HG03342 (cell line): ENCODE data around the gene USP17L29.
"Not testable (repeated sequence)": the region's sequence is repeated elsewhere in the genome, so short reads cannot be mapped to it uniquely, and the experiment has no call there.

Source experiments
- ATAC-seq: cut with Tn5 transposase; IDR thresholded peaks from one replicate; pipeline ENCODE4 v1.9.1; 2021; ENCODE audit warnings: mild to moderate bottlenecking, moderate library complexity; ENCODE audit not compliant: unreplicated experiment

The USP17L29 gene

GRCh38 chr4:9353338-9353737 is at the start of gene USP17L29:
Gene USP17L29, plus strand, starts transcription at chr4:9353638. Its CDS starts 0 bp downstream, at chr4:9353638.
- not testable (repeated sequence) for ATAC-seq

DNA sequence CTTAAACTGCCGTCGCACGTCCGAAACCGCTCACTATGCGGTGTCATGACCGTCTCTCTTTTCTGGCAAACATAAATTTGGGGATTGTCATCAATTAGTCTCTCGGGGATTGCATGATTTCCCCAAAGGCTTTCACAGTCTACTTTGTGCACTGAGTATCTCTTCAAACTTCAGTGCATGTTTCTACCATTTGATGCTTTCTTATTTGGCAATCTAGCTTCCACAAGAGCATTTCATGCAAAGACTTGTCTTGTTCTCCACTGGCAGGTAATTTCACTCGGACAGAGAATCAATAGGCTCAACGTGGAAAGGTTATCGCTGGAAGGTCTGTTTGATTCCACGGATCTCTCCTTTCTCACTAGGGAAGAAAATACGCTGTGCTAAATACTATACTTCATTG is 29.2 kb upstream of the USP17L29 start:
- ATAC-seq, result not testable (repeated sequence)

DNA sequence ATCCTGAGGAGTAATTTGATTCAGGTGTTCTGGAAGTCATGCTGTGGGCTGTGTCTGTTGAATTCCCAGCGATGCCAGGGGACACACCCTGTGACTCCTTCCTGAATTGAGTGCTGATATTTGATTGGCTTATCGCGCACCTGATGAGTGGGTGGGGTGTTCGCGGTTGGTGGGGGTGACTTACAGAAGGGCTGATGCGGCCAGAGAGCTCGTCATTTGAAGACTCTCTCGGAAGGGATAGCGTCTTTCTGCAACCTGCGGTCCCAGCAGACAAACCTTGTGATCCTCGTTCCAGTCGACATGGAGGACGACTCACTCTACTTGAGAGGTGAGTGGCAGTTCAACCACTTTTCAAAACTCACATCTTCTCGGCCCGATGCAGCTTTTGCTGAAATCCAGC is 28.6 kb upstream of the USP17L29 start, which contains the start of gene USP17L24:
TSS of gene USP17L24 (plus strand) at position 301 of the 400 bp plus-strand sequence. CDS start at position 301, 0 bp downstream.
- ATAC-seq, result not testable (repeated sequence)

DNA sequence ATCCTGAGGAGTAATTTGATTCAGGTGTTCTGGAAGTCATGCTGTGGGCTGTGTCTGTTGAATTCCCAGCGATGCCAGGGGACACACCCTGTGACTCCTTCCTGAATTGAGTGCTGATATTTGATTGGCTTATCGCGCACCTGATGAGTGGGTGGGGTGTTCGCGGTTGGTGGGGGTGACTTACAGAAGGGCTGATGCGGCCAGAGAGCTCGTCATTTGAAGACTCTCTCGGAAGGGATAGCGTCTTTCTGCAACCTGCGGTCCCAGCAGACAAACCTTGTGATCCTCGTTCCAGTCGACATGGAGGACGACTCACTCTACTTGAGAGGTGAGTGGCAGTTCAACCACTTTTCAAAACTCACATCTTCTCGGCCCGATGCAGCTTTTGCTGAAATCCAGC is 23.8 kb upstream of the USP17L29 start, which contains the start of gene USP17L25:
TSS of gene USP17L25 (plus strand) at position 301 of the 400 bp plus-strand sequence. CDS start at position 301, 0 bp downstream.
- ATAC-seq, result not testable (repeated sequence)

- ATAC-seq, result not testable (repeated sequence)
These were observed 19.1 kb upstream of the USP17L29 start, which contains the start of gene USP17L26 for GRCh38 chr4:9334358-9334757. Gene USP17L26, plus strand, starts transcription at chr4:9334658. Its CDS starts 0 bp downstream, at chr4:9334658.

- not testable (repeated sequence) for ATAC-seq
These were observed 14.3 kb upstream of the USP17L29 start, which contains the start of gene USP17L5 for GRCh38 chr4:9339103-9339502. Gene USP17L5, plus strand, starts transcription at chr4:9339403. Its CDS starts 0 bp downstream, at chr4:9339403.

DNA sequence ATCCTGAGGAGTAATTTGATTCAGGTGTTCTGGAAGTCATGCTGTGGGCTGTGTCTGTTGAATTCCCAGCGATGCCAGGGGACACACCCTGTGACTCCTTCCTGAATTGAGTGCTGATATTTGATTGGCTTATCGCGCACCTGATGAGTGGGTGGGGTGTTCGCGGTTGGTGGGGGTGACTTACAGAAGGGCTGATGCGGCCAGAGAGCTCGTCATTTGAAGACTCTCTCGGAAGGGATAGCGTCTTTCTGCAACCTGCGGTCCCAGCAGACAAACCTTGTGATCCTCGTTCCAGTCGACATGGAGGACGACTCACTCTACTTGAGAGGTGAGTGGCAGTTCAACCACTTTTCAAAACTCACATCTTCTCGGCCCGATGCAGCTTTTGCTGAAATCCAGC is 9.6 kb upstream of the USP17L29 start, which contains the start of gene USP17L27:
TSS of gene USP17L27 (plus strand) at position 301 of the 400 bp plus-strand sequence. CDS start at position 301, 0 bp downstream.
- not testable (repeated sequence) for ATAC-seq

- ATAC-seq, result not testable (repeated sequence)
These were observed 4.8 kb upstream of the USP17L29 start, which contains the start of gene USP17L28 for GRCh38 chr4:9348593-9348992. Gene USP17L28, plus strand, starts transcription at chr4:9348893. Its CDS starts 0 bp downstream, at chr4:9348893.

- not testable (repeated sequence) for ATAC-seq
These were observed 2.6 kb upstream of the USP17L29 start for GRCh38 chr4:9350866-9351265.

DNA sequence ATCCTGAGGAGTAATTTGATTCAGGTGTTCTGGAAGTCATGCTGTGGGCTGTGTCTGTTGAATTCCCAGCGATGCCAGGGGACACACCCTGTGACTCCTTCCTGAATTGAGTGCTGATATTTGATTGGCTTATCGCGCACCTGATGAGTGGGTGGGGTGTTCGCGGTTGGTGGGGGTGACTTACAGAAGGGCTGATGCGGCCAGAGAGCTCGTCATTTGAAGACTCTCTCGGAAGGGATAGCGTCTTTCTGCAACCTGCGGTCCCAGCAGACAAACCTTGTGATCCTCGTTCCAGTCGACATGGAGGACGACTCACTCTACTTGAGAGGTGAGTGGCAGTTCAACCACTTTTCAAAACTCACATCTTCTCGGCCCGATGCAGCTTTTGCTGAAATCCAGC is 9.4 kb downstream of the USP17L29 start, which contains the start of gene USP17L30:
TSS of gene USP17L30 (plus strand) at position 301 of the 400 bp plus-strand sequence. CDS start at position 301, 0 bp downstream.
- not testable (repeated sequence) for ATAC-seq

- ATAC-seq, result not testable (repeated sequence)
These were observed 26.4 kb downstream of the USP17L29 start for GRCh38 chr4:9379881-9380280.

DNA sequence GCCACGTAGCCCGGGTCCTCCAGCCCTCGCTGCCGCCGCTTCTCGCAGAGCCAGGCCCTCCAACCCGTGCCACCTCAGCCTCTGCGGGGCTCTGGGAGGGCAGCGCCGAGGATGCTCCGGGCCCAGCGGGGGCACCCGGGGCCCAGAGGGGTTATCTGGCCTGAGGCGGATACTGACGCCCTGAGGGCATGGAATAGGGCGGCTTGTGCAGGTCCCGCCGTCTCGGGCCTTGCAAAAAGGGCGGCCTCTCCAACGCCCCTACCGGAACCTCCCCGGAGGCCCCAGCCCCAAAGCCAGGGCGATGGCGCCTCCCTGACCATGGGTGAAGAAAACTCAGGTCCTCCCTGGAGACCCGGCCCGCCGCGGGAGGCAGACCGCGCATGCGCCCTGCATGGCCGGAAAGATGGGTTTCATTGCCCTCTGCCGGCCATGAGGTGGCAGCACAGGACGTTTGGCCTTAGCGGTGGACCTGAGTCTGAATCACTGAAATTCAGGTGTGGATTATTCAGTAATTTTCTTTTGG is 27.6 kb downstream of the USP17L29 start:
- not testable (repeated sequence) for ATAC-seq

DNA sequence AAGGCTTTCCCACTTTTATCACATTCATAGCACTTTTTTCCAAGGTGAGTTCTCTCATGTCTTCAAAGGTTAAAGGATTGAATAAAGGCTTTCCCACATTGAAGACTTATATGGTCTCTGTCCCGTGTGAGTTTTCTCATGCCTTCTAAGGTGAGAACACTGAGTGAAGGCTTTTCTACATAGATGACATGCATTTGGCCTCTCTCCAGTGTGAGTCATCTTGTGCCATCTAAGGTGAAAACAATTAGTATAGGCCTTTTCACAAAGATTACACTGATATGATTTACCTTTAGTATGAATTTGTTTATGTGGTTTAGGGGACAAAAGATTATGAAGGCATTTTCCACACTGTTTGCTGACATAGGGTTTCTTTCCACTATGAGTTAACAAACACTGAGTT is 30.7 kb downstream of the USP17L29 start:
- ATAC-seq, result no peak

- ATAC-seq, result not testable (repeated sequence)
These were observed 35.6 kb downstream of the USP17L29 start for GRCh38 chr4:9389001-9389400.
